ENCODE measurements around the gene ANO2. TPM values are rescaled to one million over a fixed set of nuclear protein-coding genes. Genes with fewer than 3 reads are reported as not detected.

The ANO2 gene
- polyA plus RNA-seq, 1 donor from 2014 or later, result 1.8 TPM

DNA sequence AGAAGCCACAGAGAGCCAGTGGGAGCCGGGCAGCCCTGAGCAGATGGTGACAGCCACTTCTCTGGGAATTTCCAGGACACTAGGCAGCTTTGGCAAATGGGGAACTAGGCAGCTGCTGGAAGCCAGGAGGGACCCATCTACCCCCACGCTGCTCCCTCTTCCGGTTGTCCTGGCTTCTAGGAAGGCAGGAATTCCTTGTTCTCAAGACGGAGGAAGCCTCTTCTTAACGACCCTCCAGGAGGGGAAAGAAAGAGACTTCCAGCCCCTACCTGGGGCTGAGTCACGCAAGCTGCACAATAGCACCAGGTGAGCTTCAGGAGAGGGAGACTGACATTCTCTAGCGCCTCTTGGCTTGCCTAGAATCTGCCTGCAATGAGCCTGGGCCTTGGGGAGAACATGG lies 141.5 kb downstream of the ANO2 start:
- Histone ChIP-seq H3K9ac (ENCODE audit: low read length) (no peak overlapping the region), H3K9me2 (ENCODE audit: insufficient read depth, low read length) (no peaks in the 10 kb centered on the region), H3K9me3 (ENCODE audit: low read length) (no peaks in the 10 kb centered on the region), H3K27me3 (ENCODE audit: insufficient read depth, low read depth, low read length) (no peaks in the 10 kb centered on the region), H2AFZ (ENCODE audit: low read depth, low read length) (no peak overlapping the region), H3K27ac (ENCODE audit: low read length) (no peak overlapping the region), H3K4me2 (ENCODE audit: low read length) (no peak overlapping the region), H4K20me1 (ENCODE audit: insufficient read depth) (no peaks in the 10 kb centered on the region), H3F3A (ENCODE audit: insufficient read depth, low read length, poor library complexity, severe bottlenecking) (no peaks in the 10 kb centered on the region), H3K4me3 (ENCODE audit: low read length) (no peak overlapping the region), H3K79me2 (replicated peaks; ENCODE audit: insufficient read depth, low read length) (no peaks in the 10 kb centered on the region), H3K36me3 (ENCODE audit: insufficient read depth, low read length) (no peaks in the 10 kb centered on the region)
- TF ChIP-seq SMC3 (conservative IDR thresholded peaks at IDR 0.05; ENCODE audit: poor library complexity) (no peak), RAD21 (conservative IDR thresholded peaks at IDR 0.05) (no peak), REST (IDR thresholded peaks at IDR 0.05; ENCODE audit: borderline replicate concordance) (no peak), EP300 (conservative IDR thresholded peaks at IDR 0.05; ENCODE audit: poor library complexity, severe bottlenecking) (no peak), EZH2 (IDR thresholded peaks at IDR 0.05; ENCODE audit: borderline replicate concordance, insufficient read depth, low read length, poor library complexity, severe bottlenecking) (no peak), TAF1 (IDR thresholded peaks at IDR 0.05; ENCODE audit: low read depth) (no peak), POLR2AphosphoS5 (IDR thresholded peaks at IDR 0.05) (no peak), MXI1 (conservative IDR thresholded peaks at IDR 0.05; ENCODE audit: poor library complexity, severe bottlenecking) (no peak)
- TF ChIP-seq, protein P1, sequence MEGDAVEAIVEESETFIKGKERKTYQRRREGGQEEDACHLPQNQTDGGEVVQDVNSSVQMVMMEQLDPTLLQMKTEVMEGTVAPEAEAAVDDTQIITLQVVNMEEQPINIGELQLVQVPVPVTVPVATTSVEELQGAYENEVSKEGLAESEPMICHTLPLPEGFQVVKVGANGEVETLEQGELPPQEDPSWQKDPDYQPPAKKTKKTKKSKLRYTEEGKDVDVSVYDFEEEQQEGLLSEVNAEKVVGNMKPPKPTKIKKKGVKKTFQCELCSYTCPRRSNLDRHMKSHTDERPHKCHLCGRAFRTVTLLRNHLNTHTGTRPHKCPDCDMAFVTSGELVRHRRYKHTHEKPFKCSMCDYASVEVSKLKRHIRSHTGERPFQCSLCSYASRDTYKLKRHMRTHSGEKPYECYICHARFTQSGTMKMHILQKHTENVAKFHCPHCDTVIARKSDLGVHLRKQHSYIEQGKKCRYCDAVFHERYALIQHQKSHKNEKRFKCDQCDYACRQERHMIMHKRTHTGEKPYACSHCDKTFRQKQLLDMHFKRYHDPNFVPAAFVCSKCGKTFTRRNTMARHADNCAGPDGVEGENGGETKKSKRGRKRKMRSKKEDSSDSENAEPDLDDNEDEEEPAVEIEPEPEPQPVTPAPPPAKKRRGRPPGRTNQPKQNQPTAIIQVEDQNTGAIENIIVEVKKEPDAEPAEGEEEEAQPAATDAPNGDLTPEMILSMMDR (IDR thresholded peaks at IDR 0.05; ENCODE audit: poor library complexity, severe bottlenecking), result no peak

GRCh38 chr12:5798242-5799015 lies 146.6 kb downstream of the ANO2 start:
- H3K36me3 ChIP-seq (ENCODE audit: insufficient read depth, low read length), result no peaks in the 10 kb centered on the region
- no peak overlapping the region for H2AFZ ChIP-seq (ENCODE audit: low read depth, low read length)
- no peak overlapping the region for H3K4me3 ChIP-seq (ENCODE audit: low read length)
- H3F3A ChIP-seq (ENCODE audit: insufficient read depth, low read length, poor library complexity, severe bottlenecking), result no peaks in the 10 kb centered on the region
- no peak overlapping the region for H3K9ac ChIP-seq (ENCODE audit: low read length)
- H3K27ac ChIP-seq (ENCODE audit: low read length), result no peak overlapping the region
- no peaks in the 10 kb centered on the region for H3K79me2 ChIP-seq (replicated peaks; ENCODE audit: insufficient read depth, low read length)
- no peaks in the 10 kb centered on the region for H3K27me3 ChIP-seq (ENCODE audit: insufficient read depth, low read depth, low read length)
- H3K9me3 ChIP-seq (ENCODE audit: low read length), result no peaks in the 10 kb centered on the region
- TF ChIP-seq, protein P1 (IDR thresholded peaks at IDR 0.05; ENCODE audit: poor library complexity, severe bottlenecking), result no peak
- no peak for TF ChIP-seq EP300 (conservative IDR thresholded peaks at IDR 0.05; ENCODE audit: poor library complexity, severe bottlenecking)
- TF ChIP-seq RAD21 (conservative IDR thresholded peaks at IDR 0.05), result no peak
- TF ChIP-seq SMC3 (conservative IDR thresholded peaks at IDR 0.05; ENCODE audit: poor library complexity), result no peak
- no peak for TF ChIP-seq TAF1 (IDR thresholded peaks at IDR 0.05; ENCODE audit: low read depth)
- no peak for TF ChIP-seq POLR2AphosphoS5 (IDR thresholded peaks at IDR 0.05)
- no peak for TF ChIP-seq REST (IDR thresholded peaks at IDR 0.05; ENCODE audit: borderline replicate concordance)
- TF ChIP-seq MXI1 (conservative IDR thresholded peaks at IDR 0.05; ENCODE audit: poor library complexity, severe bottlenecking), result no peak
- no peak for TF ChIP-seq EZH2 (IDR thresholded peaks at IDR 0.05; ENCODE audit: borderline replicate concordance, insufficient read depth, low read length, poor library complexity, severe bottlenecking)
- H3K9me2 ChIP-seq (ENCODE audit: insufficient read depth, low read length), result no peaks in the 10 kb centered on the region
- no peaks in the 10 kb centered on the region for H4K20me1 ChIP-seq (ENCODE audit: insufficient read depth)
- no peak overlapping the region for H3K4me2 ChIP-seq (ENCODE audit: low read length)

All from neural cell (in vitro differentiated cells).